Neutrophil (primary cell): ENCODE results near the gene UMAD1.

ENCODE experiments used
- H3K27ac ChIP-seq: fragments of 200-600 bp; sonication (generic); 2 replicates; pipeline ENCODE4 v1.5.1; 2016; ENCODE audit warnings: mild to moderate bottlenecking, moderate library complexity
- H3K27me3 ChIP-seq: fragments of 200-600 bp; sonication (generic); 2 replicates; pipeline ENCODE4 v1.6.0; 2016; ENCODE audit warnings: mild to moderate bottlenecking
- H3K36me3 ChIP-seq: fragments of 200-600 bp; sonication (generic); 2 replicates; pipeline ENCODE4 v1.5.1; 2017
- H3K4me1 ChIP-seq, 2 experiments: fragments of 200-600 bp in 1 of 2; sonication (generic) in 1 of 2; 1 replicate in 1 of 2; 2 replicates in 1 of 2; pipeline versions ENCODE4 v1.5.1 to v1.6.1; 2013 to 2016; ENCODE audit warnings: low read depth in 1 of 2, low read length in 1 of 2, mild to moderate bottlenecking in 1 of 2, moderate library complexity in 1 of 2; ENCODE audit not compliant: control insufficient read depth in 1 of 2, insufficient read depth in 1 of 2
- H3K4me3 ChIP-seq, 2 experiments: fragments of 200-600 bp in 1 of 2; sonication (generic) in 1 of 2; 1 replicate in 1 of 2; 2 replicates in 1 of 2; pipeline ENCODE4 v1.5.1; 2013 to 2016; ENCODE audit warnings: low read depth in 1 of 2, low read length in 1 of 2, mild to moderate bottlenecking in 1 of 2, moderate library complexity in 1 of 2
- H3K9me3 ChIP-seq: fragments of 200-600 bp; sonication (generic); 2 replicates; pipeline ENCODE4 v1.5.1; 2016
- TF ChIP-seq, protein P1 (sequence below): fragments of 200-600 bp; sonication (generic); IDR thresholded peaks from 2 replicates; pipeline ENCODE4 v1.5.1; 2016; ENCODE audit warnings: antibody characterized with exemption

Gene UMAD1

GRCh38 chr7:7765422-7765821 lies 124.9 kb downstream of the UMAD1 start:
- Histone ChIP-seq H3K4me1 (peaks cover 0 to 7% of the 10 kb centered on the region in 2 experiments), H3K36me3 (no peaks in the 10 kb centered on the region), H3K27ac (no peak overlapping the region), H3K4me3 (no peak overlapping the region), H3K9me3 (no peaks in the 10 kb centered on the region), H3K27me3 (no peaks in the 10 kb centered on the region)
- TF ChIP-seq, protein P1, sequence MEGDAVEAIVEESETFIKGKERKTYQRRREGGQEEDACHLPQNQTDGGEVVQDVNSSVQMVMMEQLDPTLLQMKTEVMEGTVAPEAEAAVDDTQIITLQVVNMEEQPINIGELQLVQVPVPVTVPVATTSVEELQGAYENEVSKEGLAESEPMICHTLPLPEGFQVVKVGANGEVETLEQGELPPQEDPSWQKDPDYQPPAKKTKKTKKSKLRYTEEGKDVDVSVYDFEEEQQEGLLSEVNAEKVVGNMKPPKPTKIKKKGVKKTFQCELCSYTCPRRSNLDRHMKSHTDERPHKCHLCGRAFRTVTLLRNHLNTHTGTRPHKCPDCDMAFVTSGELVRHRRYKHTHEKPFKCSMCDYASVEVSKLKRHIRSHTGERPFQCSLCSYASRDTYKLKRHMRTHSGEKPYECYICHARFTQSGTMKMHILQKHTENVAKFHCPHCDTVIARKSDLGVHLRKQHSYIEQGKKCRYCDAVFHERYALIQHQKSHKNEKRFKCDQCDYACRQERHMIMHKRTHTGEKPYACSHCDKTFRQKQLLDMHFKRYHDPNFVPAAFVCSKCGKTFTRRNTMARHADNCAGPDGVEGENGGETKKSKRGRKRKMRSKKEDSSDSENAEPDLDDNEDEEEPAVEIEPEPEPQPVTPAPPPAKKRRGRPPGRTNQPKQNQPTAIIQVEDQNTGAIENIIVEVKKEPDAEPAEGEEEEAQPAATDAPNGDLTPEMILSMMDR: no peak

DNA sequence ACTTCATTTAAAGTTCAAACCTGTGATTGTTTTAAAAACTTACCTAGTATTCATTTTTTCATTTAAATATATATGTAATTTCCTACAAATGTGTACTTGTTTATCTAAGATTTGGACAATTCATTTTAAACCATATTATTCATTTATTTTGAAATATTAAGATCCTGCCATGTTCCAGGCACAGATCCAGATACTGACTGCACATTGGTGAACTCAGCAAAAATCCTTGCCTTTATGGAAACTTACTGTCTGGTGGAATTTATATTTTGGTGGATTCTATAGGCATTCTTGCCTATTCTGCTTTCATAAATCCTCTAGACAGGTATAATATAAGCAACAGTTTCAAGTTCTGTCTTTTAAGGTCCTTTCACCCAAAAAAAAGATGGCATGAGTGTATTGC lies 126.1 kb downstream of the UMAD1 start:
- Histone ChIP-seq H3K27ac (no peak overlapping the region), H3K4me3 (no peak overlapping the region), H3K9me3 (no peaks in the 10 kb centered on the region), H3K27me3 (no peaks in the 10 kb centered on the region), H3K4me1 (peaks cover 0 to 3% of the 10 kb centered on the region in 2 experiments), H3K36me3 (no peaks in the 10 kb centered on the region)
- TF ChIP-seq, protein P1: no peak

- Histone ChIP-seq H3K27ac (no peak overlapping the region), H3K36me3 (no peaks in the 10 kb centered on the region), H3K9me3 (no peaks in the 10 kb centered on the region), H3K4me1 (no peaks in the 10 kb centered on the region), H3K4me3 (no peak overlapping the region), H3K27me3 (no peaks in the 10 kb centered on the region)
- TF ChIP-seq, protein P1: no peak
These were observed 128.6 kb downstream of the UMAD1 start for GRCh38 chr7:7768977-7769709.

GRCh38 chr7:7769710-7770627 lies 129.4 kb downstream of the UMAD1 start:
- H3K4me3 ChIP-seq: no peak overlapping the region
- H3K9me3 ChIP-seq: no peaks in the 10 kb centered on the region
- no peaks in the 10 kb centered on the region for H3K36me3 ChIP-seq
- TF ChIP-seq, protein P1: no peak
- no peaks in the 10 kb centered on the region for H3K27me3 ChIP-seq
- H3K4me1 ChIP-seq: peaks cover 0 to 1% of the 10 kb centered on the region in 2 experiments
- no peak overlapping the region for H3K27ac ChIP-seq

- peaks cover 0 to 7% of the 10 kb centered on the region in 2 experiments for H3K4me1 ChIP-seq
- H3K4me3 ChIP-seq: no peak overlapping the region
- H3K27me3 ChIP-seq: no peaks in the 10 kb centered on the region
- H3K9me3 ChIP-seq: no peaks in the 10 kb centered on the region
- no peak overlapping the region for H3K27ac ChIP-seq
- no peaks in the 10 kb centered on the region for H3K36me3 ChIP-seq
- TF ChIP-seq, protein P1: no peak
These were observed 130.9 kb downstream of the UMAD1 start for GRCh38 chr7:7771452-7771851.
